Measurements from ENCODE around the gene CHEK2. TPM values are rescaled to one million over a fixed set of nuclear protein-coding genes. Genes with fewer than 3 reads are reported as not detected.

Gene CHEK2
- total and polyA plus RNA-seq, 2 of the 4 experiments (the other 2 are of a cell fraction) = 9.9 to 16.1 TPM

DNA sequence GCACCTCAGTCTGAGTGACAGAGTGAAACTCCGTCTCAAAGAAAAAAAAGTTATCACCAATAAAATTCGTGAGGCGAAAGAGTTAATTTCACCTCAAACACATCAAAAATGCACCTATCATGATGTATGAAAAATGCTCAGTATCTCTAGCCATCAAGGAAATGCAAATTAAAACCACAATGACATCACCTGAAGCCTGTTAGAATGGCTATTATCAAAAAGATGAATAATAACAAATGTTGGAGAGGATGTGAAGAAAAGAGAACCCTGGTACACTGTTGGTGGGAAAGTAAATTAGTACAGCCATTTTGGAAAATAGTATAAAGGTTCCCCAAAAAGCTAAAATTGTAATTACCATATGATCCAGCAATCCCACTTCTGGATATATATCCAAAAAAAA lies 23.6 kb downstream of the CHEK2 start:
- in situ Hi-C loops (cut with MboI; ENCODE audit: low sequenced_read_pairs) (no loop called here), dilution Hi-C loops (cut with HindIII; ENCODE audit: low sequenced_read_pairs, unreplicated experiment) (no loop called here), intact Hi-C loops (cut with micrococcal nuclease) (no loop called here)
- Histone ChIP-seq H4K5ac (ENCODE audit: low read depth, low read length) (no peak overlapping the region), H3K9ac (ENCODE audit: low read depth, low read length) (no peak overlapping the region), H3K9me1 (ENCODE audit: insufficient read depth, low read length) (peaks cover 3% of the 10 kb centered on the region; the same call in 1 of the 2 replicates), H3K14ac (replicated peaks; ENCODE audit: low read depth, low read length) (no peak overlapping the region), H2AK5ac (ENCODE audit: low read depth, low read length) (no peak overlapping the region), H3K56ac (ENCODE audit: extremely low read depth, insufficient read depth, low read length) (no peak overlapping the region), H3K23ac (ENCODE audit: low read depth, low read length) (no peak overlapping the region), H2BK15ac (ENCODE audit: low read depth, low read length) (no peak overlapping the region), H2BK120ac (ENCODE audit: low read depth, low read length) (no peak overlapping the region), H2BK5ac (ENCODE audit: low read depth, low read length, poor library complexity, severe bottlenecking) (no peak overlapping the region), H3K27ac (ENCODE audit: insufficient read depth, low read length) (no peak overlapping the region), H3K79me1 (ENCODE audit: low read depth in 1 of 2, low read length in 2 of 2) (0 out of 4 replicates have a peak, but pooled peaks cover 0 to 3% of the 10 kb centered on the region in 2 experiments), H3K4me3 (ENCODE audit: insufficient read depth, low read depth, low read length) (no peak overlapping the region), H3K27me3 (ENCODE audit: control insufficient read depth, insufficient read depth, low read length) (no peaks in the 10 kb centered on the region), H2BK20ac (ENCODE audit: low read depth, low read length) (no peak overlapping the region), H3K4me1 (ENCODE audit: control insufficient read depth, insufficient read depth, low read length) (peaks cover 2% of the 10 kb centered on the region; the same call in 1 of the 2 replicates), H4K20me1 (ENCODE audit: insufficient read depth, low read length) (no peaks in the 10 kb centered on the region), H3K18ac (ENCODE audit: low read depth, low read length) (no peak overlapping the region), H2AK9ac (replicated peaks; ENCODE audit: low read depth, low read length, poor library complexity) (no peak overlapping the region), H3K4me2 (ENCODE audit: low read depth, low read length) (no peak overlapping the region), H3K9me3 (ENCODE audit: control insufficient read depth, insufficient read depth, low read length) (no peaks in the 10 kb centered on the region), H4K8ac (ENCODE audit: low read depth in 2 of 2, low read length in 2 of 2) (no peak overlapping the region), H3K4ac (ENCODE audit: low read depth, low read length) (no peak overlapping the region), H2AFZ (replicated peaks; ENCODE audit: low read length, poor library complexity) (no peak overlapping the region), H3K36me3 (ENCODE audit: control insufficient read depth, insufficient read depth, low read length) (peaks cover 3% of the 10 kb centered on the region; the same call in 1 of the 2 replicates), H4K91ac (ENCODE audit: insufficient read depth, low read depth, low read length) (no peak overlapping the region)
- TF ChIP-seq BHLHE40 (IDR thresholded peaks at IDR 0.05; ENCODE audit: low read depth, low read length) (no peak), CHD1 (IDR thresholded peaks at IDR 0.05; ENCODE audit: low read depth, low read length) (no peak), MAFK (IDR thresholded peaks at IDR 0.05; ENCODE audit: low read depth, low read length) (no peak), SMC3 (IDR thresholded peaks at IDR 0.05; ENCODE audit: low read depth, low read length) (no peak), POLR2A (IDR thresholded peaks at IDR 0.05; ENCODE audit: low read depth, low read length) (no peak), MXI1 (IDR thresholded peaks at IDR 0.05; ENCODE audit: borderline replicate concordance, low read depth, low read length) (no peak)
- no CpG with 5 or more reads among the region's 3 CpGs for WGBS, 2 experiments (ENCODE audit: extremely low coverage in 2 of 2, insufficient read length in 1 of 2)
- CTCF ChIA-PET = no interaction called here
- ATAC-seq (ENCODE audit: low read depth) (no peak), DNase-seq (no peak)
- POLR2A ChIA-PET (ENCODE audit: unreplicated experiment) = no interaction called here
- no TSS peak for BruUV-seq (replicated peaks)
